ENCODE results near the gene DPYSL5. TPM values are rescaled to one million over a fixed set of nuclear protein-coding genes. Genes with fewer than 3 reads are reported as not detected.

The DPYSL5 gene
- total and polyA plus RNA-seq, 2 donors (not counting 3 experiments of a cell fraction or from before 2014, with no cell fraction given), result not detected

DNA sequence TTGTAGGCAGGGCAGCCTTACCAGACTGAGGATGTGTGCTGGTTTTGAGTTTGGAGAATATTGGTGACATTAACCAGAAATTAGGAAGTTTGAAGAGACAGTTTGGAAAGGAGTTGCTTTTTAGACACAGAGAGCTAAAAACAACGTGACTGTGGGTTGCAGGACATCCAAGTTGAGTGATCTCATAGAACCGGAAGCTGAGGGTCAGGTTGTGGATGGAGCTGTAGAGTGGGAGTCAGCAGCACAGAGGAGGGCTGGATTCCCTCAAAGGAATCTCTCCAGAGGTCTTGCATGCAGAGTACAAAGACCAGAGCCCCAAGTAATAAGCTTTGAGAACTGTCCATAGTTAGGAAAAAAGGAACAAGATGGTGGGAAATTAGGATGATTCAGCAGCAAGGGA is 131.8 kb downstream of the DPYSL5 start:
- dilution Hi-C loops (cut with MboI; ENCODE audit: extremely low pct_ligation_motif_present, low sequenced_read_pairs), result no loop called here

More for the DNA sequence above, 131.8 kb downstream of the DPYSL5 start:
- H3K36me3 ChIP-seq (ENCODE audit: control insufficient read depth in 2 of 2, extremely low read depth in 1 of 2, insufficient read depth in 2 of 2, low read length in 2 of 2), result no peaks in the 10 kb centered on the region
- H4K20me1 ChIP-seq (replicated peaks; ENCODE audit: control insufficient read depth, extremely low read depth, insufficient read depth, low read length), result no peaks in the 10 kb centered on the region
- H3K27me3 ChIP-seq (ENCODE audit: control insufficient read depth in 2 of 2, insufficient read depth in 2 of 2, low read length in 2 of 2), result peaks cover 4 to 8% of the 10 kb centered on the region in 2 experiments
- no peak for TF ChIP-seq POLR2AphosphoS5 (IDR thresholded peaks at IDR 0.05; ENCODE audit: insufficient read depth, low read depth, low read length)
- TF ChIP-seq FOS (IDR thresholded peaks at IDR 0.05; ENCODE audit: borderline replicate concordance, insufficient read depth, low read length), result no peak
- TF ChIP-seq JUN (IDR thresholded peaks at IDR 0.05; ENCODE audit: borderline replicate concordance, insufficient read depth, insufficient read length, low read depth), result no peak
- no peak for TF ChIP-seq CTCF (IDR thresholded peaks at IDR 0.05; ENCODE audit: extremely low read depth in 1 of 2, insufficient read depth in 1 of 2, low read depth in 1 of 2, low read length in 2 of 2)
- TF ChIP-seq POLR2A (IDR thresholded peaks at IDR 0.05; ENCODE audit: low read depth, low read length), result no peak
- TF ChIP-seq, protein P1, sequence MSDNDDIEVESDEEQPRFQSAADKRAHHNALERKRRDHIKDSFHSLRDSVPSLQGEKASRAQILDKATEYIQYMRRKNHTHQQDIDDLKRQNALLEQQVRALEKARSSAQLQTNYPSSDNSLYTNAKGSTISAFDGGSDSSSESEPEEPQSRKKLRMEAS (IDR thresholded peaks at IDR 0.05; ENCODE audit: insufficient read depth, insufficient read length), result no peak
- no peak for TF ChIP-seq EZH2 (IDR thresholded peaks at IDR 0.05; ENCODE audit: borderline replicate concordance, low read depth, low read length, severe bottlenecking)
- no peak for TF ChIP-seq MYC (IDR thresholded peaks at IDR 0.05; ENCODE audit: low read depth, low read length)
- H3K27ac ChIP-seq (ENCODE audit: insufficient read depth, low read depth, low read length), result no peak overlapping the region
- intact Hi-C loops (cut with micrococcal nuclease), result loop anchor here (10.0 kb wide), 1 partner anchor 175 kb away; no protein-coding TSS in a partner anchor
- no peaks in the 10 kb centered on the region for H3K9me3 ChIP-seq (replicated peaks; ENCODE audit: control insufficient read depth, insufficient read depth, low read length)
- H3K4me1 ChIP-seq (ENCODE audit: control insufficient read depth, extremely low read depth, insufficient read depth, low read length), result no peaks in the 10 kb centered on the region
- H3K4me3 ChIP-seq (replicated peaks in 1 of 3; ENCODE audit: insufficient read depth in 1 of 3, low read depth in 1 of 3, low read length in 3 of 3), result no peak overlapping the region
- no peaks in the 10 kb centered on the region for H3K9me1 ChIP-seq (replicated peaks; ENCODE audit: control insufficient read depth, extremely low read depth, insufficient read depth, low read length)
- FAIRE-seq (no peak), DNase-seq (ENCODE audit: low read depth, low spot score) (no peak)
- H3K79me2 ChIP-seq (ENCODE audit: control insufficient read depth, insufficient read depth, low read length), result no peaks in the 10 kb centered on the region
- BruUV-seq (replicated peaks), result no TSS peak
- no peak overlapping the region for H3K9ac ChIP-seq (replicated peaks; ENCODE audit: extremely low read depth, insufficient read depth, low read length)
- H2AFZ ChIP-seq (ENCODE audit: low read depth, low read length), result no peak overlapping the region
- CTCF ChIA-PET, result interaction anchor here (1.2 to 2.2 kb wide), 2 partner anchors 8 to 133 kb away, joined by 5 to 7 read pairs; no protein-coding TSS in a partner anchor
- no peak overlapping the region for H3K4me2 ChIP-seq (ENCODE audit: insufficient read depth, low read length)
- POLR2A ChIA-PET, result no interaction called here
